ENCODE measurements around the gene PEX16.
A peak's percentile ranks its signal among the peaks of the same experiment; 100 is the strongest.
"Not testable (repeated sequence)": the region's sequence is repeated elsewhere in the genome, so short reads cannot be mapped to it uniquely, and the experiment has no call there.

PEX16 gene

GRCh38 chr11:45918331-45918941 lies 759 bp upstream of the PEX16 start:
- DNase-seq (ENCODE audit: low read depth in 2 of 2), result peak; percentile 22 to 51

GRCh38 chr11:45917286-45917622 lies 423 bp downstream of the PEX16 start:
- DNase-seq (ENCODE audit: low read depth in 2 of 2), result no peak

GRCh38 chr11:45915446-45915845 lies 2.2 kb downstream of the PEX16 start:
- no peak for DNase-seq (ENCODE audit: low read depth in 2 of 2)

- no peak for DNase-seq (ENCODE audit: low read depth in 2 of 2)
Measured at GRCh38 chr11:45913942-45914635, 3.6 kb downstream of the PEX16 start.

GRCh38 chr11:45913514-45913913 lies 4.2 kb downstream of the PEX16 start:
- DNase-seq (ENCODE audit: low read depth in 2 of 2), result no peak

- DNase-seq (ENCODE audit: low read depth in 2 of 2), result no peak
Measured at GRCh38 chr11:45910623-45911022, 7.1 kb downstream of the PEX16 start.

GRCh38 chr11:45909594-45910475 lies 7.8 kb downstream of the PEX16 start:
- no peak for DNase-seq (ENCODE audit: low read depth in 2 of 2)

- DNase-seq (ENCODE audit: low read depth in 2 of 2), result no peak
Measured at GRCh38 chr11:45907911-45908370, 9.7 kb downstream of the PEX16 start.

GRCh38 chr11:45906965-45907611 lies 10.6 kb downstream of the PEX16 start, which contains the start of gene FREY1:
FREY1 (minus strand) TSS chr11:45907271; CDS start chr11:45907245, 26 bp downstream.
- no peak for DNase-seq (ENCODE audit: low read depth in 2 of 2)

- no peak for DNase-seq (ENCODE audit: low read depth in 2 of 2)
Measured at GRCh38 chr11:45906096-45906682, 11.5 kb downstream of the PEX16 start.

GRCh38 chr11:45905576-45905975 lies 12.1 kb downstream of the PEX16 start:
- not testable (repeated sequence) for DNase-seq (ENCODE audit: low read depth in 2 of 2)

- no peak for DNase-seq (ENCODE audit: low read depth in 2 of 2)
Measured at GRCh38 chr11:45905095-45905494, 12.6 kb downstream of the PEX16 start.

- DNase-seq (ENCODE audit: low read depth in 2 of 2), result no peak
Measured at GRCh38 chr11:45904309-45904915, 13.3 kb downstream of the PEX16 start.

- no peak for DNase-seq (ENCODE audit: low read depth in 2 of 2)
Measured at GRCh38 chr11:45902452-45903380, 15.0 kb downstream of the PEX16 start.

GRCh38 chr11:45901626-45902025 lies 16.1 kb downstream of the PEX16 start:
- no peak for DNase-seq (ENCODE audit: low read depth in 2 of 2)

GRCh38 chr11:45900916-45901617 lies 16.6 kb downstream of the PEX16 start:
- DNase-seq (ENCODE audit: low read depth in 2 of 2), result no peak

- DNase-seq (ENCODE audit: low read depth in 2 of 2), result not testable (repeated sequence)
Measured at GRCh38 chr11:45900175-45900800, 17.4 kb downstream of the PEX16 start.

- peak; percentile 26 to 63 for DNase-seq (ENCODE audit: low read depth in 2 of 2)
Measured at GRCh38 chr11:45899448-45900174, 18.1 kb downstream of the PEX16 start.

All from stimulated activated CD8-positive, alpha-beta memory T cell treated with anti-CD3 and anti-CD28 coated beads, Interleukin-7, amount 100 ng/mL, for 4 hours (primary cell).